RWPE1 (cell line): ENCODE measurements around the gene BUB1B.
A peak's percentile ranks its signal among the peaks of the same experiment; 100 is the strongest.

Experiments used
- CTCF ChIA-PET: fragments of 350-600 bp; sonication (Branson Sonifier 250); formaldehyde crosslinking; extraction: SDS; loops from one replicate; lab custom pipeline; 2021; lab: Yijun Ruan, JAX
- POLR2A ChIA-PET: fragments of 400-600 bp; formaldehyde crosslinking; extraction: SDS; loops from one replicate; lab custom pipeline; 2020; ENCODE audit warnings: antibody characterized with exemption; ENCODE audit not compliant: low non-redundant PET; lab: Yijun Ruan, JAX
- DNase-seq: peaks from one replicate; pipeline ENCODE4 v3.0.0; 2012; ENCODE audit warnings: low spot score
- H3K27ac ChIP-seq: fragments of 450-650 bp; 2 replicates; pipeline ENCODE4 v1.5.1; 2017
- TF ChIP-seq, protein P1 (sequence below): fragments of 450-650 bp; conservative IDR thresholded peaks from 2 replicates; pipeline ENCODE4 v1.5.1; 2017; ENCODE audit warnings: low read depth, mild to moderate bottlenecking

The BUB1B gene

GRCh38 chr15:40256638-40257235, 95.9 kb downstream of the BUB1B start:
- no peak for DNase-seq
- H3K27ac ChIP-seq = 0 out of 2 replicates have a peak overlapping the region, but pooled peaks have one; percentile 1
- ChIA-PET POLR2A (no interaction called here), CTCF (interaction anchor here (0.9 to 2.2 kb wide), 2 partner anchors 18 to 152 kb away, joined by 5 to 11 read pairs; no protein-coding TSS in a partner anchor)
- TF ChIP-seq, protein P1, sequence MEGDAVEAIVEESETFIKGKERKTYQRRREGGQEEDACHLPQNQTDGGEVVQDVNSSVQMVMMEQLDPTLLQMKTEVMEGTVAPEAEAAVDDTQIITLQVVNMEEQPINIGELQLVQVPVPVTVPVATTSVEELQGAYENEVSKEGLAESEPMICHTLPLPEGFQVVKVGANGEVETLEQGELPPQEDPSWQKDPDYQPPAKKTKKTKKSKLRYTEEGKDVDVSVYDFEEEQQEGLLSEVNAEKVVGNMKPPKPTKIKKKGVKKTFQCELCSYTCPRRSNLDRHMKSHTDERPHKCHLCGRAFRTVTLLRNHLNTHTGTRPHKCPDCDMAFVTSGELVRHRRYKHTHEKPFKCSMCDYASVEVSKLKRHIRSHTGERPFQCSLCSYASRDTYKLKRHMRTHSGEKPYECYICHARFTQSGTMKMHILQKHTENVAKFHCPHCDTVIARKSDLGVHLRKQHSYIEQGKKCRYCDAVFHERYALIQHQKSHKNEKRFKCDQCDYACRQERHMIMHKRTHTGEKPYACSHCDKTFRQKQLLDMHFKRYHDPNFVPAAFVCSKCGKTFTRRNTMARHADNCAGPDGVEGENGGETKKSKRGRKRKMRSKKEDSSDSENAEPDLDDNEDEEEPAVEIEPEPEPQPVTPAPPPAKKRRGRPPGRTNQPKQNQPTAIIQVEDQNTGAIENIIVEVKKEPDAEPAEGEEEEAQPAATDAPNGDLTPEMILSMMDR = no peak

- TF ChIP-seq, protein P1 = no peak
- ChIA-PET POLR2A (no interaction called here), CTCF (interaction anchor here (0.9 to 2.2 kb wide), 3 partner anchors 15 to 153 kb away, joined by 4 to 11 read pairs (median 5); no protein-coding TSS in a partner anchor)
- DNase-seq = no peak
- peak overlapping the region; percentile 12 for H3K27ac ChIP-seq
These were observed 97.0 kb downstream of the BUB1B start for GRCh38 chr15:40257656-40258450.

DNA sequence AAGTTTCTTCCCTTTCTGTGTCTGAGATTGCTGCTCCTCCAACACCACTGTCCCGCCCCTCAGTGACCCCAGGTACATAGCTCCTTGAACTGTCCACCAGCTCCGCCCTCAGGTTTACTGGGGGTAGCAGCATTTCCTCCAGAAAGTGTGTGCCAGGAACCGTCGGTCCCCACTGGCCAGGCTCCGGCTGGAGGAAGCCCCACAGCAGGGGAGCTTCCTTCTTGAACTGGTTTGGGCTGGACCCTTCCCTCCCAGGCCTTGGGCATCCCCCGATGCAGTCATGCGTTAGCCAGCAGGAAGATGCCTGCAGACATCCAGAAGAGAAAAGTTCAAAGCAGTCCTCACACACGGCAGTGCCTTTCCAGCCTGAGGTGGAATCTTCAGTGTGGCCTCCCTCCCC, 97.7 kb downstream of the BUB1B start:
- TF ChIP-seq, protein P1 = no peak
- ChIA-PET CTCF (interaction anchor here (1.6 to 2.2 kb wide), 2 partner anchors 14 to 16 kb away, joined by 4 to 11 read pairs; no protein-coding TSS in a partner anchor), POLR2A (no interaction called here)
- no peak for DNase-seq
- H3K27ac ChIP-seq = peak overlapping the region; percentile 12; the same call in 1 of the 2 replicates

GRCh38 chr15:40259021-40259420, 98.2 kb downstream of the BUB1B start:
- CTCF ChIA-PET = interaction anchor here (1.6 kb wide), 1 partner anchor 14 kb away, joined by 4 read pairs; no protein-coding TSS in a partner anchor
- POLR2A ChIA-PET = no interaction called here

DNA sequence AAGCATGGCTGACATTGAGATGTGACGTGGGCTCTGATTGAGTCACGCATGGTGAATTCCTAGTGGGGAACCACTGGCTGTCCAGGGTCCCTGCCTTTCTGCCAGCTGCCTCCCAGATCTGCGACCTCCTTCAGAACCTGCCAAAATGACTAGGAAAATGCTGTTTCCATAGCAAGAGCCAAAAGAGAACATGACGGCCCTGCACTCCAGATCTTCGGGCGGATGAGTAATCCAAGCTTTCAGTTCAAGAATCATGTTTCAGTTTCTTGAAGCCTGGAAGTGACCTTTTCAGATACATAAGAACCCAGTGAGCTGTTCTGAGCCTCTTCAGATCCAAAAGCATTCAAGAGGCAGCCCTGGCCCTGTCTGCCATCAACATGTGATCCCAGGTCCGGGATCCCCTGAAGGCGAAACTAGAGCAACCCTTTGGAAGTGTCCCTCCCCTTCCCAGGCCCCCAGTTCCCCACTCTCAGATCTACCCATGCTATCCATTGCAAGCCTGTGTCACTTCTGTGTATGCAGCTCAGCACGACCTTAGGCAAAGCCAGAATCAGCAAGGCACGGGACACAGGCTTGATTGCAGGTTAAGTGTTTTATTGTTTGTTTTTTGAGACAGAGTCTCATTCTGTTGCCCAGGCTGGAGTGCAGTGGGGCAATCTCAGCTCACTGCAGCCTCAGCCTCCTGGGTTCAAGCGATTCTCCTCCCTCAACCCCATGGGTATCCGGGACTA, 102.3 kb downstream of the BUB1B start:
- TF ChIP-seq, protein P1 = no peak
- peak overlapping the region; percentile 51 for H3K27ac ChIP-seq
- ChIA-PET POLR2A (no interaction called here), CTCF (interaction anchor here (1.4 to 2.4 kb wide), 3 partner anchors 11 to 46 kb away, joined by 5 to 11 read pairs (median 7); no protein-coding TSS in a partner anchor)
- DNase-seq = no peak

More at GRCh38 chr15:40259021-40259420, 98.2 kb downstream of the BUB1B start:
- TF ChIP-seq, protein P1 = no peak
- no peak overlapping the region for H3K27ac ChIP-seq
- DNase-seq = no peak
